GM12873 (cell line): Measurements from ENCODE around the gene RFC2.

Source experiments
- TF ChIP-seq, protein P1 (sequence below): IDR thresholded peaks from 2 replicates; pipeline ENCODE4 v1.5.1; 2012; ENCODE audit warnings: low read depth, mild to moderate bottlenecking, moderate library complexity, low read length, control low read depth; ENCODE audit not compliant: insufficient read depth; ENCODE audit errors: missing control alignments

RFC2 gene

DNA sequence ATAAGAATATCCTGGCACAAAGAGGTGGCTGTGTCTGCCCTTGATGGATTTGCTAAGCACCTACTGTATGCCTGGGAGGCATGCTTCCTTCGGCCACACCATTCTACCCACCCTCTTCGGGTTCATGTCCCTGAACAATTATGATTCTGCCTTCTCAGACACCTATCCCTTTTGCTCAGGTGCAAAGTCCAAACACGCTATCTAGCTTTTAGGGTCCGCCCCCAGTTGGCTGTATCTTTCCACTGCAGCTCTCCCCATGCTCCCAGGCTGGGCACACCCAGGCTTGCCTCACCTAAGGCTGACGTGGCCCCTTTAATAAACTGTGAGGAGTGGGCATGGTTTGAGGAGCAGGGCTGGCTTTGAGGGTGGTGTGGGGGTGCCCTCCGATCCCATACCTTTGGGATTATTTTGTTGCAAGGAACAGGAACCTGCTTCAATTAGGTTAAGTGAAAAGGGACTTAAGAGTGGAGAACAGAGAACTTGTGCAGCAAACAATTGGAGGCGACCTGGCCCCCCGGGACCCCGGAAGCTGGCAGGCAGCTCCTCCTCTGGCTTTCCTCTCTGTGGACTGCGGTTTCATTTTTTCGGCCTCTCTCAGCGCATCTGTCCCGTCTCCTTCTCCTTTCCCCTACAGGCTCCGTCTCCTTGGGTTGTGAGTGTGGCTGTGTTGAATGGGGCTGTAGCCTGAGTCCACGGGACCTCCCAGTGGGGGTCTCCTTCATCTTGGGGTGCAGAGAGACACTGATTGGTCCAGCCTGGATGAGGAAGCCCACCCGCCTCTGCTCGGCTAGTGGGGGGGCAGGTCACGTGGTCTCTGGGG lies 38.8 kb upstream of the RFC2 start:
- TF ChIP-seq, protein P1, sequence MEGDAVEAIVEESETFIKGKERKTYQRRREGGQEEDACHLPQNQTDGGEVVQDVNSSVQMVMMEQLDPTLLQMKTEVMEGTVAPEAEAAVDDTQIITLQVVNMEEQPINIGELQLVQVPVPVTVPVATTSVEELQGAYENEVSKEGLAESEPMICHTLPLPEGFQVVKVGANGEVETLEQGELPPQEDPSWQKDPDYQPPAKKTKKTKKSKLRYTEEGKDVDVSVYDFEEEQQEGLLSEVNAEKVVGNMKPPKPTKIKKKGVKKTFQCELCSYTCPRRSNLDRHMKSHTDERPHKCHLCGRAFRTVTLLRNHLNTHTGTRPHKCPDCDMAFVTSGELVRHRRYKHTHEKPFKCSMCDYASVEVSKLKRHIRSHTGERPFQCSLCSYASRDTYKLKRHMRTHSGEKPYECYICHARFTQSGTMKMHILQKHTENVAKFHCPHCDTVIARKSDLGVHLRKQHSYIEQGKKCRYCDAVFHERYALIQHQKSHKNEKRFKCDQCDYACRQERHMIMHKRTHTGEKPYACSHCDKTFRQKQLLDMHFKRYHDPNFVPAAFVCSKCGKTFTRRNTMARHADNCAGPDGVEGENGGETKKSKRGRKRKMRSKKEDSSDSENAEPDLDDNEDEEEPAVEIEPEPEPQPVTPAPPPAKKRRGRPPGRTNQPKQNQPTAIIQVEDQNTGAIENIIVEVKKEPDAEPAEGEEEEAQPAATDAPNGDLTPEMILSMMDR: no peak

DNA sequence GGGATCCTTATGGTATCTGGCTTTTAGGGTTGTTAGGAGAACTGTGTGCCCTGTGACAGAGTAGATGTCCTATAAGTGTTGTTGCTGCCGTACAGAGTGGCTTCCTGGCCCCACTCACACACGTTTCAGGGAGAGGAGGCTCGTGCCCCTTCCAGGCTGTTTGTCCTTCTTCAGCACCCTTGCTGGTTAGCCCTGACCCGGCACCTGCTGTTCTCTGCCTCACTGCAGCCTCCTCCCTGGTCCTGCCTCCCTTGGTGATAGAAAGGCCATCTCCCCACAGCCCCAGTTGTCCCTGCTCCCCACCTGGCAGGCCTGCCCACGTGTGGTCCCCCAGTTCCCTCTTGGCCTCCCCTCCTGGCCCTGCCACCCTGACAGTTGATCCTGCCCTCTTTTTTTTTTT lies 37.3 kb upstream of the RFC2 start:
- TF ChIP-seq, protein P1: no peak

GRCh38 chr7:74290981-74291441 lies 36.8 kb upstream of the RFC2 start:
- TF ChIP-seq, protein P1: no peak

- TF ChIP-seq, protein P1: no peak
These were observed 36.4 kb upstream of the RFC2 start for GRCh38 chr7:74290553-74290950.

DNA sequence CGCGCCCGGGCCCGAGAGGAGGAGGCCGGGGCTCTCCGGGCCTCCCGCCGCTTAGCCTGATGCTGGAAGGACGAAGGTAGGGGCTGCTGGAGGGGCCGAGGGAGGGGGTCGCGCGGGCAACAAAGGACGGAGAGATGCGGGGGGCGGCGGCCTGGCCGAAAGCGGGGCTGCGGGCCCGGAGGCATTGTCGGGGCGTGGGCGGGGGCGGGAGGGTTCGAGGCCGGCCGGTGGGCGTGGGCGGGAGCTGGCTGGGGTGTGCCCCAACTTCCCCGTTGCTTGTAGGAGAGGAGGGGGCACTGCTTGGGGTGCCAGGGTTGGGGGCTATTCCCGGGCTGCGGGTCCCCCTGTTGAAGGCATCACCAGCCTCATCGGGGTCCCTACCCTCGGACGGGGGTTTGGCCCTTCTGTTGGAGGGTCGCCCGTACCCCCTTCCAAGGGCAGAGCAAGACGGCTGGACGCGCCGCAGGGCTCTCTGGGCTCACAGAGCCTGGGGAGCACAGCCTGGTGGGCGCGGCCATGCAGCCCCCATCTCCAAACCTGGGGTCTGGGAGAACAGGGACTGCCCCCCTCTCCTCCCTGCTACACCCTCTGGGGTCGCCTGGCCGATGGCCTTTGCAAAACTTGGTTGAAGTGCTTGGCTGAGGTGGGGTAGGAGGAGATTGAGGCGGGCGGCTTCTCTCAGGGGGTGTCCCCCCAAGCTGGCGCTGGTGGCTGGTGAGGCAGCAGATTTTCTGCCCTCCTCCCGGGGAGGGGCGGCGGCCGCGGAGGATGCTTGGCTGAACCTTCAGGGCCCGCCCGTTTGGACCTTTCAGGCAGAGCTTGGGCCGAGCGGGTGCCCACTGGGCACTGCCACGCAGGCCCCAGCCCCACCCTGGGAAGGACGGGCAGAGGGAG lies 35.7 kb upstream of the RFC2 start:
- TF ChIP-seq, protein P1: no peak

GRCh38 chr7:74289018-74289658 lies 34.9 kb upstream of the RFC2 start, which contains the start of gene CLIP2:
CLIP2 (plus strand) TSS chr7:74289407; CDS start chr7:74317547, 28,140 bp downstream.
- TF ChIP-seq, protein P1: no peak
